BLaER1 (cell line): Measurements from ENCODE around the gene ATL3.

Experiments used
- H3K27ac ChIP-seq: shearing (Covaris generic); formaldehyde crosslinking; 2 replicates; pipeline ENCODE4 v1.8.1; 2022
- H3K27me3 ChIP-seq: shearing (Covaris generic); formaldehyde crosslinking; 2 replicates; pipeline ENCODE4 v1.8.1; 2022
- H3K36me3 ChIP-seq: shearing (Covaris generic); formaldehyde crosslinking; 2 replicates; pipeline ENCODE4 v1.8.1; 2022
- H3K4me1 ChIP-seq: shearing (Covaris generic); formaldehyde crosslinking; 2 replicates; pipeline ENCODE4 v1.8.1; 2022
- H3K4me2 ChIP-seq: shearing (Covaris generic); formaldehyde crosslinking; 2 replicates; pipeline ENCODE4 v1.8.1; 2022
- H3K4me3 ChIP-seq: shearing (Covaris generic); formaldehyde crosslinking; 2 replicates; pipeline ENCODE4 v1.8.1; 2022
- H3K9ac ChIP-seq: shearing (Covaris generic); formaldehyde crosslinking; 2 replicates; pipeline ENCODE4 v1.8.1; 2022
- H3K9me3 ChIP-seq: shearing (Covaris generic); formaldehyde crosslinking; 2 replicates; pipeline ENCODE4 v1.8.1; 2022
- H4K20me1 ChIP-seq: shearing (Covaris generic); formaldehyde crosslinking; 2 replicates; pipeline ENCODE4 v1.8.1; 2022
- Cebpa-rat ChIP-seq: shearing (Covaris generic); IDR thresholded peaks from 2 replicates; pipeline ENCODE4 v1.8.1; 2022

Gene ATL3, protein sequence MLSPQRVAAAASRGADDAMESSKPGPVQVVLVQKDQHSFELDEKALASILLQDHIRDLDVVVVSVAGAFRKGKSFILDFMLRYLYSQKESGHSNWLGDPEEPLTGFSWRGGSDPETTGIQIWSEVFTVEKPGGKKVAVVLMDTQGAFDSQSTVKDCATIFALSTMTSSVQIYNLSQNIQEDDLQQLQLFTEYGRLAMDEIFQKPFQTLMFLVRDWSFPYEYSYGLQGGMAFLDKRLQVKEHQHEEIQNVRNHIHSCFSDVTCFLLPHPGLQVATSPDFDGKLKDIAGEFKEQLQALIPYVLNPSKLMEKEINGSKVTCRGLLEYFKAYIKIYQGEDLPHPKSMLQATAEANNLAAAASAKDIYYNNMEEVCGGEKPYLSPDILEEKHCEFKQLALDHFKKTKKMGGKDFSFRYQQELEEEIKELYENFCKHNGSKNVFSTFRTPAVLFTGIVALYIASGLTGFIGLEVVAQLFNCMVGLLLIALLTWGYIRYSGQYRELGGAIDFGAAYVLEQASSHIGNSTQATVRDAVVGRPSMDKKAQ

GRCh38 chr11:63671322-63672155, at the start of gene ATL3:
TSS of gene ATL3 (minus strand) at chr11:63671376. CDS start at chr11:63671335, 41 bp downstream.
- peaks cover 16% of the 10 kb centered on the region for H3K36me3 ChIP-seq
- TF ChIP-seq Cebpa-rat = no peak
- H3K4me1 ChIP-seq = peaks cover 40% of the 10 kb centered on the region
- peak within 1 kb of the TSS; percentile 95 for H3K9ac ChIP-seq
- H3K27me3 ChIP-seq = no peaks in the 10 kb centered on the region
- H4K20me1 ChIP-seq = peaks cover 40% of the 10 kb centered on the region
- peak within 1 kb of the TSS; percentile 87 for H3K4me2 ChIP-seq
- H3K9me3 ChIP-seq = no peaks in the 10 kb centered on the region
- H3K27ac ChIP-seq = peak within 1 kb of the TSS; percentile 93
- H3K4me3 ChIP-seq = peak within 1 kb of the TSS; percentile 85

- Histone ChIP-seq H3K9ac (no peak overlapping the region), H4K20me1 (peaks cover 86% of the 10 kb centered on the region)
- TF ChIP-seq Cebpa-rat = no peak
Observed at GRCh38 chr11:63720611-63721010, 49.4 kb upstream of the ATL3 start.

GRCh38 chr11:63719987-63720386, 48.8 kb upstream of the ATL3 start:
- Histone ChIP-seq H4K20me1 (peaks cover 87% of the 10 kb centered on the region), H3K9ac (no peak overlapping the region), H3K9me3 (no peaks in the 10 kb centered on the region), H3K4me1 (no peaks in the 10 kb centered on the region), H3K27ac (no peak overlapping the region), H3K4me2 (no peak overlapping the region), H3K36me3 (peaks cover 37% of the 10 kb centered on the region), H3K4me3 (no peak overlapping the region), H3K27me3 (no peaks in the 10 kb centered on the region)
- TF ChIP-seq Cebpa-rat = no peak

More at GRCh38 chr11:63720611-63721010, 49.4 kb upstream of the ATL3 start:
- H3K4me3 ChIP-seq = no peak overlapping the region
- H3K27me3 ChIP-seq = no peaks in the 10 kb centered on the region
- H3K9me3 ChIP-seq = no peaks in the 10 kb centered on the region
- H3K4me2 ChIP-seq = no peak overlapping the region
- H3K27ac ChIP-seq = no peak overlapping the region
- no peaks in the 10 kb centered on the region for H3K4me1 ChIP-seq
- H3K36me3 ChIP-seq = peaks cover 31% of the 10 kb centered on the region

- no peak for TF ChIP-seq Cebpa-rat
- no peak overlapping the region for H3K4me2 ChIP-seq
- no peaks in the 10 kb centered on the region for H3K27me3 ChIP-seq
- H3K4me3 ChIP-seq = no peak overlapping the region
- no peak overlapping the region for H3K27ac ChIP-seq
- no peaks in the 10 kb centered on the region for H3K4me1 ChIP-seq
- H3K9me3 ChIP-seq = no peaks in the 10 kb centered on the region
- peaks cover 43% of the 10 kb centered on the region for H3K36me3 ChIP-seq
- H4K20me1 ChIP-seq = peaks cover 97% of the 10 kb centered on the region
- no peak overlapping the region for H3K9ac ChIP-seq
Observed at GRCh38 chr11:63719001-63719400, 47.8 kb upstream of the ATL3 start.

GRCh38 chr11:63716046-63716445, 44.9 kb upstream of the ATL3 start:
- peaks cover 54% of the 10 kb centered on the region for H3K36me3 ChIP-seq
- H3K9ac ChIP-seq = no peak overlapping the region
- H3K27ac ChIP-seq = no peak overlapping the region
- H3K4me2 ChIP-seq = no peak overlapping the region
- H4K20me1 ChIP-seq = peaks cover 97% of the 10 kb centered on the region
- H3K4me1 ChIP-seq = no peaks in the 10 kb centered on the region
- TF ChIP-seq Cebpa-rat = no peak
- H3K9me3 ChIP-seq = no peaks in the 10 kb centered on the region
- no peak overlapping the region for H3K4me3 ChIP-seq
- no peaks in the 10 kb centered on the region for H3K27me3 ChIP-seq

- Histone ChIP-seq H3K27me3 (no peaks in the 10 kb centered on the region), H3K36me3 (peaks cover 36% of the 10 kb centered on the region), H3K4me3 (no peak overlapping the region), H3K9ac (no peak overlapping the region), H4K20me1 (peaks cover 97% of the 10 kb centered on the region), H3K4me1 (no peaks in the 10 kb centered on the region), H3K9me3 (no peaks in the 10 kb centered on the region), H3K27ac (no peak overlapping the region), H3K4me2 (no peak overlapping the region)
- TF ChIP-seq Cebpa-rat = no peak
Observed at GRCh38 chr11:63713766-63714165, 42.6 kb upstream of the ATL3 start.

- H3K36me3 ChIP-seq = peaks cover 37% of the 10 kb centered on the region
- no peak for TF ChIP-seq Cebpa-rat
- no peak overlapping the region for H3K9ac ChIP-seq
- no peaks in the 10 kb centered on the region for H3K27me3 ChIP-seq
- H3K4me2 ChIP-seq = no peak overlapping the region
- H3K4me1 ChIP-seq = no peaks in the 10 kb centered on the region
- peaks cover 93% of the 10 kb centered on the region for H4K20me1 ChIP-seq
- no peaks in the 10 kb centered on the region for H3K9me3 ChIP-seq
- no peak overlapping the region for H3K27ac ChIP-seq
- no peak overlapping the region for H3K4me3 ChIP-seq
Observed at GRCh38 chr11:63711838-63712237, 40.7 kb upstream of the ATL3 start.

GRCh38 chr11:63710476-63711217, 39.5 kb upstream of the ATL3 start:
- H3K9me3 ChIP-seq = no peaks in the 10 kb centered on the region
- H3K27ac ChIP-seq = no peak overlapping the region
- H3K4me3 ChIP-seq = no peak overlapping the region
- no peaks in the 10 kb centered on the region for H3K27me3 ChIP-seq
- H3K4me2 ChIP-seq = no peak overlapping the region
- no peak for TF ChIP-seq Cebpa-rat
- H4K20me1 ChIP-seq = peaks cover 90% of the 10 kb centered on the region
- H3K9ac ChIP-seq = no peak overlapping the region
- H3K4me1 ChIP-seq = no peaks in the 10 kb centered on the region
- peaks cover 39% of the 10 kb centered on the region for H3K36me3 ChIP-seq

DNA sequence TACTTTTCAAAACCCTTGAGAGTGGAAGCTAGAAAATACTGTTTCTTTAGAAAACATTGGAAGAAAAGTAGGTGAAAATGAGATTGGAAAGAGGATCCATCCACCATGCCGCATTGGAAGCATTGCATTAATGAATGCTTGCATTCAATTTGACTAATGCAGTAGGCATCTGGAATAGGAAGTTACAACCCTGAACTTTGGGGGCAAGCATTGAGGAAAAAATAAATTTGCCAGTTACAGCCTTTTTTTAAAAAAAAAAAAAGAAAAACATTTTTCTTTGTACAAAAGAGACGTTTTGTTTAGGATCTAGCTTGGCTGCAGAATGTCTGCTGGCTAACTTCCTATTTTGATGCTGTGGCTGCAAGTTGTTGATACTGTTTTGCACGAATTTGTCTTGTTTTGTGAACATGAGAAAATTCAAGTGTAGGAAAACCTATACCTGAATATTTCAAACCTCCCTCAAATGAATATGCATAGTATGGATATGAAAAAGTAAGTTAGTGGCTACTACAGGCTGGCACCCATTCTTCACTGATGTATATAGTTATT, 38.2 kb upstream of the ATL3 start:
- Histone ChIP-seq H3K9ac (no peak overlapping the region), H3K4me3 (no peak overlapping the region), H3K4me1 (no peaks in the 10 kb centered on the region), H3K9me3 (no peaks in the 10 kb centered on the region), H3K4me2 (no peak overlapping the region), H3K27me3 (no peaks in the 10 kb centered on the region), H3K27ac (no peak overlapping the region), H4K20me1 (peaks cover 90% of the 10 kb centered on the region), H3K36me3 (peaks cover 32% of the 10 kb centered on the region)
- TF ChIP-seq Cebpa-rat = no peak
